HG03342 (cell line): ENCODE measurements around the gene MYO1E.
A peak's percentile ranks its signal among the peaks of the same experiment; 100 is the strongest.
"Not testable (repeated sequence)": the region's sequence is repeated elsewhere in the genome, so short reads cannot be mapped to it uniquely, and the experiment has no call there.

Experiments
- ATAC-seq: cut with Tn5 transposase; IDR thresholded peaks from one replicate; pipeline ENCODE4 v1.9.1; 2021; ENCODE audit warnings: mild to moderate bottlenecking, moderate library complexity; ENCODE audit not compliant: unreplicated experiment

The MYO1E gene

DNA sequence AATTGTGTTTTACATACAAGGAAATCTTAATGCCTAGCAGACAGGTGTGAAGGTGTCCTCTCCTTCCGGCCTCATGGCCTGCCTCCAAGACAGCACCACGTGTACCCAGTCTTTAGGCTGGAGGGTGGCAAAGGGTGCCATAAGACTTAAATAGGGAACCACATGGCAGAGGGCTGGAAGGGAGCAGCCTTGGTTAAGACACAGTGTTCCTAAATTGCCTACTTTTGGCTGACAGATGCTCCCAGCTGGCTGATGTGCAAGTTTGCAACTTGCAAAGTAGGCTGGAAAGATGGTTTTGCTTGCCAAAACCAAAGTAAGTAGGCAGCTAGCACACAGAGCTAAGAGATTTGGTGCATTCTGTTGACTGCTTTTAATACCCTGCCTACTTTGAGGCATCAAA, 222.5 kb downstream of the MYO1E start:
- no peak for ATAC-seq

GRCh38 chr15:59148153-59148833, 224.4 kb downstream of the MYO1E start:
- no peak for ATAC-seq

GRCh38 chr15:59147666-59148065, 225.0 kb downstream of the MYO1E start:
- no peak for ATAC-seq

GRCh38 chr15:59144594-59144993, 228.1 kb downstream of the MYO1E start:
- not testable (repeated sequence) for ATAC-seq

DNA sequence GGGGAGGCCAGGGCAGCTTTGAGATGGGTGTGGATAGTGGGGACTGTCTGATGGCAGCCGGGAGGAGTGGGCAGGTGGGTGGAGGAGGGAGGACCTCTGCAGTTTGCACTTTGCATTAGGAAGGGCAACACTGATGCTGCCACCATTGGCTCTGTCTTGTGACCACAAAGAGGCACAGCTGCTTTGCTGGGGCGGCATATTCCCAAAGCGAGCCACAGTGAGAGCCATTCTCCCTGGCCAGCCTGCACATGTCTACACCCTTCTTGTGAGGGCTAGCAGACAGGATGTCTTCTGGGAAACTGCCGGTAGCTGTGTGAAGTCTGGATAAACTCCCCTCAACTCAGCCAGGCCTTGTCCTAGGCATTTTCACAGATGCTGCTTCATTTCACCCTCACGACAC, 229.4 kb downstream of the MYO1E start:
- ATAC-seq: no peak

DNA sequence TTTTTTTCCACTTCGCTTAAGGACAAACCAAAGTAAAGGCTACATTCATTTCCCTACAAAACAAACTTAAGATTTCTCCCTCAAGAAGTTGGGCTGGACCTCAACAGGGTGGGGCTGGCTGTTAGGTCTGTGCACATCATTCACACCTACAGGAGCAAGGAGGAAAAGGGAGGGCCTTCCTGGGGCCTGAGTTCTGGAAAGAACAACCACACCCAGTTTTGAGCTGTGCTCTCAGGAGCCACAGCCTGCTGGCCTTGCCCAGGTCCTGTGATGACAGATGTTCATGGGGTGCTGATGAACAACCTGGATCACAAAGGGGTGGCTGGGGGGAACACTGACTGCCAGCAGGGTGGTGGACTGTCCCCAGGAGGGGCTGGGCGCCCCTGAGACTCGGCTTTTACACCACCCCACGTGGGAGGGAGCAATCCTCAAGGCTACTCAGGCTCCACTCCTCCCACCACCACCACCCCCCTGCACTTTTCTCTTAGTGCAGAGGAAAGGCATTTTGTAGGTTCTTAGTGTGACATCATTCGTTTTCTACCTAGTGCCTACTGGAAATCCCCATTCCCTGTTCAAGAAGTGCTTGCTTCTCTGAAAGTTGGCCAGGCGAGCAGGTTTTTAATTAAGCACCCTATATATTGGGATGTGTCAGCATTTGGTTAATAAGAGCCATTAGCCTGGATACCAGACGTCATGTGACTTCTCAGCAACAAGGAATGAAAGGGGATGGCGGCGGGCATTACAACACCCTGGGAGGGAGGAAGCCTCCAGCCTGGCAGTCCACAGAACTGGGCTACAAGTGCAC, 232.0 kb downstream of the MYO1E start:
- no peak for ATAC-seq

DNA sequence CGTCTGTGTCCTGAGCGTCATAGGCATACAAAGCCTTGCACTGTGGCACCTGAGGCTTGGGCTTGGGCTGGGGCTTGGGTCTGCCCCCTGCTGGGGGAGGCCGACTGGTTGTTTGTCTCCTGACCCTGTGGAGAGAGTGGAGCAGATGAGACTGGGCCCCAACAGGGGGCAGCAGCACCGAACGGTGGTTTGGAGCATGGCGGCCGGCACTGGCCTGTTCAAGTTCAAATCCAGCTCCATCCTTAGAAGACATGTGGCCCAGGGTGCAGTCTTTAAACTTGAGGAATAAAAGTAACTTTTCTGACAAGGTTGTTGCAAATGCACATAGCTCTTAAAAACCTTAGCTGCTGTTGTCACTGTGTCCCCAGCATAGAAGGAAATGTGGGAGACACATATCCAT, 234.4 kb downstream of the MYO1E start:
- ATAC-seq: peak; percentile 67

GRCh38 chr15:59137566-59137965, 235.1 kb downstream of the MYO1E start:
- ATAC-seq: no peak

DNA sequence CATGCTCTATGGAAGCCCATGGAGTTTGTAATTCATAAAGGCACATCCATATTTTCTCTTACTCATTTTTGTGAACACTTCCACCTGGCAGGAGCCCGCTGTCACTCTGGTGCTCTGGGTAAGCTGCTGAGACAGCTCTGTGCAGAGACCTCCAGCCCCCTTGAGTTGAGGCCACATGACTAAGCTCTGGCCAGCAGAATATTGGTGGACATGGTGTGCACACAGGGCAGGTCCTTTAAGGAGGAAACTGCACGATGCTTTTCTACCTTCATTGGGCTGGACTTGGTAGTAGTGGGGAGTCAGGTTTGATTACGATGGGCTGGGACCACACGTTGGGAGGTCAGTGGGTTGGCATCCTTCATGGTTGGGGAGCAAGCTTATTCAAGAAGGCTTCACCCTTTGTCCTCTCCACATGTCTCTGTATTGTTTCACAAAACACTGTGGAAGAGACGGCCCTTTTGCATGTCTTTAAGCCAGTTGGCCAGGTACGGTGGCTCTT, 238.7 kb downstream of the MYO1E start:
- ATAC-seq: no peak

GRCh38 chr15:59131969-59132562, 240.6 kb downstream of the MYO1E start:
- no peak for ATAC-seq

GRCh38 chr15:59131456-59131855, 241.2 kb downstream of the MYO1E start:
- ATAC-seq: no peak

DNA sequence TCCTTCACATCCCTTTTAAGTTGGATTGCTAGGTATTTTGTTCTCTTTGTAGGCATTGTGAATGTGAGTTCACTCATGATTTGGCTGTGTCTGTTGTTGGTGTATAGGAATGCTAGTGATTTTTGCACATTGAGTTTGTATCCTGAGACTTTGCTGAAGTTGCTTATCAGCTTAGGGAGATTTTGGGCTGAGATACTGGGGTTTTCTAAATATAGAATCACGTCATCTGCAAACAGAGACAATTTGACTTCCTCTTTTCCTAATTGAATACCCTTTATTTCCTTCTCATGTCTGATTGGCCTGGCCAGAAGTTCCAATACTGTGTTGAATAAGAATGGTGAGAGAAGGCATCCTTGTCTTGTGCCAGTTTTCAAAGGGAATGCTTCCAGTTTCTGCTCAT, 245.4 kb downstream of the MYO1E start:
- not testable (repeated sequence) for ATAC-seq

- not testable (repeated sequence) for ATAC-seq
Measured at GRCh38 chr15:59125683-59126082, 247.0 kb downstream of the MYO1E start.

DNA sequence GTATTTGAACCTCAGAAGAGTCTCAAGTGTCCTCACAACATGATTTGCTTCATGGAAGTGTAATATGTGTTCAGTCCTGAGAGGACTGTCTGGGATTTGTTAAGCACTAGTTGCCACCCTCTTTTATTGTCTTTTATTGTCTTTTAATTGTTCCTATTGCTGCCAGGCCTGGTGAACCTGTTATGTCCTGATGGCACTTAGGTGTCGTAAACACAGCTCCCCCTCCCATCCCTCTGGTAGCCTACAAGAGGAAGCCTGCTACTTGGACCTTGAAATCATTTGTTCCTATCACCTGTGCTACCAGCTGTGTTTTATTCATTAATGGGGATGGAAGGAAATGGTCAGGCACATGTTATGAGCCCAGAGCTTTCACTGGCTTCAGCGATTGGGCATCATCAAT, 248.4 kb downstream of the MYO1E start:
- ATAC-seq: no peak

GRCh38 chr15:59120937-59121336, 251.7 kb downstream of the MYO1E start:
- no peak for ATAC-seq

DNA sequence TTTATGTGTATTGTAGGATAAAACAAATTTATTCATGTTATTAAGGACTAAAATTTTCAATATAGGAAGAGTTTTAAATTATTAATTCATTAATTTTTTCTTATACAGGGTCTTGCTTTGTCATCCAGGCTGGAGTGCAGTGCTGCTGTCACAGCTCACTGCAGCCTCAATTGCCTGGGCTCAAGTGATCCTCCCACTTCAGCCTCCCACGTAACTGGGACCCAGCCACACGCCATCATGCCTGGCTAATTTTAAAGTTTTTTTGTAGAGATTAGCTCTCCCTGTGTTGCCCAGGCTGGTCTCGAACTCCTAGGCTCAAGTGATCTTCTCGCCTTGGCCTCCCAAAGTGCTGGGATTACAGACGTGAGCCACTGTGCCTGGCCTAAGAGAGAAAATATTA, 253.0 kb downstream of the MYO1E start:
- no peak for ATAC-seq

- ATAC-seq: no peak
Measured at GRCh38 chr15:59116771-59117170, 255.9 kb downstream of the MYO1E start.

DNA sequence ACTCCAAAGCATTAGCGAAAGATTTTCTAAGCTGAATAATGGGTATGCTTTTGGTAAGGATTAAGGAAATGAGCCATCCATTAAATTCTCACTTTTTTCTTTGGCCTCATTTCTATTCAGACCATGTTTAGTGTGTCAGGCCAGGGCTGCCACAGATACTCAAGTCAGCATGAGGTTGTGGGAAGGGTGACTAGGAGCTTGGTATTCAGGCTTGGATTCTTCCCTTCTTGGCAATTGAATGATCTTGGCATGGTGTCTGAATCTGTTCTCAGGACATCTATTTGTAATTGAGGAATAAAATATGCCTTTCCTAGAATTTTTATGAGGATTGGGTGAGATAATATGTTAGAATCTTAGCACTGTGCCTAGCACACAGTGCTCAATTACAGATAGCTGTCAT, 256.5 kb downstream of the MYO1E start:
- no peak for ATAC-seq

- no peak for ATAC-seq
Measured at GRCh38 chr15:59115047-59115446, 257.6 kb downstream of the MYO1E start.

DNA sequence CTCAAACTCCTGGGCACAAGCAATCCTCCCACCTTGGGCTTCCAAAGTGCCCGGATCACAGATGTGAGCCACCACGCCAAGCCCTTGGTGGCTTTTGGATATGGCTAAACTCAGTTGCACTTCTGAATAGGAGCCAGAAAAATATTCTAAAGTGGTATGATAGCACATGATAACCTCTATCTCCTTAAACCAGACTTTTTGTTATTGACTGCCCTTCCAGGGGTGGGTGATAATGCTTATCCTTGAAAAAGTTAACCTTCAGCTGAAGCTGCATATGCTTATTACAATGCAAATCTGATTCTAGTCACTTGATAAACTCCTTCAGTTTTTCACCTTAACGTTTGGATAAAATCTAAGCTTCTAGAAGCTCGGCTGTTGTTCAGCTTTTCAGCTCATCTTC, 261.4 kb downstream of the MYO1E start:
- no peak for ATAC-seq

GRCh38 chr15:59105854-59106253, 266.8 kb downstream of the MYO1E start:
- ATAC-seq: no peak
